GM23338 (cell line): ENCODE results near the gene RNASE8. TPM values are rescaled to one million over a fixed set of nuclear protein-coding genes. Genes with fewer than 3 reads are reported as not detected.

ENCODE experiments used
- ATAC-seq: fragments of 200-7000 bp; cut with Tn5 transposase; 3 replicates; pipeline ENCODE4 v1.9.1; 2020
- DNase-seq: peaks from one replicate; pipeline ENCODE4 v3.0.0-alpha.2; 2015; ENCODE audit warnings: low spot score
- H2AFZ ChIP-seq: fragments of 200-600 bp; sonication (generic); 2 replicates; pipeline ENCODE4 v1.8.0; 2016; ENCODE audit warnings: antibody characterized with exemption, mild to moderate bottlenecking, moderate library complexity
- H3F3A ChIP-seq: fragments of 200-600 bp; sonication (generic); replicated peaks from 2 replicates; pipeline ENCODE4 v1.8.0; 2017; ENCODE audit warnings: antibody characterized with exemption, mixed run types, low read depth
- H3K27ac ChIP-seq: fragments of 200-600 bp; sonication (generic); 2 replicates; pipeline ENCODE4 v1.6.1; 2016; ENCODE audit warnings: low read depth
- H3K27me3 ChIP-seq: fragments of 200-600 bp; sonication (generic); 2 replicates; pipeline ENCODE4 v1.8.0; 2016; ENCODE audit warnings: mild to moderate bottlenecking, mixed run types, moderate library complexity; ENCODE audit not compliant: insufficient read depth
- H3K36me3 ChIP-seq: fragments of 200-600 bp; sonication (generic); 2 replicates; pipeline ENCODE4 v1.8.0; 2016; ENCODE audit warnings: mild to moderate bottlenecking; ENCODE audit not compliant: insufficient read depth
- H3K4me1 ChIP-seq: fragments of 200-600 bp; sonication (generic); 2 replicates; pipeline ENCODE4 v1.8.0; 2016; ENCODE audit warnings: mild to moderate bottlenecking, moderate library complexity; ENCODE audit not compliant: insufficient read depth
- H3K4me2 ChIP-seq: fragments of 200-600 bp; sonication (generic); 2 replicates; pipeline ENCODE4 v1.7.1; 2017; ENCODE audit warnings: mixed run types
- H3K4me3 ChIP-seq: fragments of 200-600 bp; sonication (generic); 2 replicates; pipeline ENCODE4 v1.6.1; 2016; ENCODE audit warnings: mixed run types
- H3K79me2 ChIP-seq: fragments of 200-600 bp; sonication (generic); replicated peaks from 2 replicates; pipeline ENCODE4 v1.8.0; 2017; ENCODE audit warnings: mild to moderate bottlenecking; ENCODE audit not compliant: insufficient read depth
- H3K9me2 ChIP-seq: fragments of 200-600 bp; sonication (generic); 2 replicates; pipeline ENCODE4 v1.8.0; 2017; ENCODE audit not compliant: insufficient read depth
- H4K20me1 ChIP-seq: fragments of 200-600 bp; sonication (generic); replicated peaks from 2 replicates; pipeline ENCODE4 v1.8.0; 2017; ENCODE audit warnings: mild to moderate bottlenecking; ENCODE audit not compliant: insufficient read depth
- H3K27ac Mint-ChIP-seq: 2 replicates; pipeline ENCODE4 v1.8.0; 2020; ENCODE audit warnings: inconsistent platforms, mild to moderate bottlenecking, moderate library complexity, mixed read lengths
- H3K27me3 Mint-ChIP-seq: 3 replicates; pipeline ENCODE4 v1.8.0; 2022; ENCODE audit warnings: low read depth, mild to moderate bottlenecking, moderate library complexity, mixed read lengths, inconsistent platforms; ENCODE audit not compliant: insufficient read depth, poor library complexity
- H3K36me3 Mint-ChIP-seq: 3 replicates; pipeline ENCODE4 v1.8.0; 2021; ENCODE audit warnings: low read depth, mild to moderate bottlenecking, inconsistent platforms, moderate library complexity, mixed read lengths
- H3K4me1 Mint-ChIP-seq: 3 replicates; pipeline ENCODE4 v1.8.0; 2020; ENCODE audit warnings: mild to moderate bottlenecking, inconsistent platforms, mixed read lengths
- H3K4me3 Mint-ChIP-seq: 3 replicates; pipeline ENCODE4 v1.8.0; 2021; ENCODE audit warnings: moderate library complexity, mild to moderate bottlenecking, inconsistent platforms, mixed read lengths
- H3K9me3 Mint-ChIP-seq: 3 replicates; pipeline ENCODE4 v1.8.0; 2020; ENCODE audit warnings: moderate library complexity, mild to moderate bottlenecking, inconsistent platforms, mixed read lengths
- CREB1 ChIP-seq: fragments of 250-450 bp; sonication (Bioruptor Pico); IDR thresholded peaks from 2 replicates; pipeline ENCODE4 v1.5.0; 2020; ENCODE audit warnings: low read depth, mild to moderate bottlenecking, moderate library complexity
- EZH2 ChIP-seq: fragments of 200-600 bp; sonication (generic); IDR thresholded peaks from one replicate; pipeline ENCODE4 v1.8.0; 2017; ENCODE audit warnings: antibody characterized with exemption, mild to moderate bottlenecking, low read depth; ENCODE audit not compliant: unreplicated experiment
- EZH2phosphoT487 ChIP-seq: fragments of 200-600 bp; sonication (generic); IDR thresholded peaks from one replicate; pipeline ENCODE4 v1.8.1; 2018; ENCODE audit warnings: antibody characterized with exemption; ENCODE audit not compliant: unreplicated experiment
- JUNB ChIP-seq: IDR thresholded peaks from one replicate; pipeline ENCODE4 v1.6.1; 2016; ENCODE audit warnings: antibody characterized with exemption; ENCODE audit not compliant: unreplicated experiment
- NANOG ChIP-seq: IDR thresholded peaks from 2 replicates; pipeline ENCODE4 v1.6.1; 2016; ENCODE audit warnings: antibody characterized with exemption, borderline replicate concordance
- POLR2AphosphoS5 ChIP-seq: IDR thresholded peaks from 2 replicates; pipeline ENCODE4 v1.6.1; 2016; ENCODE audit warnings: antibody characterized with exemption, low read depth
- STAT1 ChIP-seq: IDR thresholded peaks from one replicate; pipeline ENCODE4 v1.6.1; 2016; ENCODE audit warnings: antibody characterized with exemption; ENCODE audit not compliant: unreplicated experiment
- ZNF114 ChIP-seq: fragments of 250-450 bp; sonication (Bioruptor Pico); IDR thresholded peaks from 2 replicates; pipeline ENCODE4 v1.5.0; 2020; ENCODE audit warnings: mild to moderate bottlenecking, moderate library complexity
- ZNF331 ChIP-seq: fragments of 250-450 bp; sonication (Bioruptor Pico); IDR thresholded peaks from 2 replicates; pipeline ENCODE4 v1.5.0; 2020; ENCODE audit warnings: low read depth, mild to moderate bottlenecking, moderate library complexity
- polyA plus RNA-seq: library from polyadenylated mRNA; unstranded; fragments of >200 nt; fragmentation: Nextera tagmentation; extraction: Ambion mirVana; gene quantifications from 2 replicates; pipeline ENCODE4 v1.2.1, GENCODE V29; 2016
- total RNA-seq: library from RNA; depleted of rRNA; stranded (reverse); fragments of >200 nt; shearing (Covaris generic); gene quantifications from 2 replicates; pipeline ENCODE4 v1.2.3, GENCODE V29; 2014
- TF ChIP-seq, protein P1 (sequence below): fragments of 250-450 bp; sonication (Bioruptor Pico); IDR thresholded peaks from 2 replicates; pipeline ENCODE4 v1.5.0; 2020; ENCODE audit warnings: mild to moderate bottlenecking, moderate library complexity
- TF ChIP-seq, protein P2 (sequence below): IDR thresholded peaks from one replicate; pipeline ENCODE4 v1.6.1; 2018; ENCODE audit warnings: antibody characterized with exemption; ENCODE audit not compliant: unreplicated experiment
- TF ChIP-seq, protein P3 (sequence below), 2 experiments: fragments of 200-600 bp in 1 of 2; sonication (generic) in 1 of 2; conservative IDR thresholded peaks; 2 replicates each; pipeline versions ENCODE4 v1.5.1 to v1.6.1; 2016 to 2017; ENCODE audit warnings: antibody characterized with exemption in 2 of 2, low read depth in 2 of 2, mild to moderate bottlenecking in 2 of 2, moderate library complexity in 1 of 2
- TF ChIP-seq, protein P4 (sequence below): IDR thresholded peaks from 2 replicates; pipeline ENCODE4 v1.6.1; 2016; ENCODE audit warnings: antibody characterized with exemption

Gene RNASE8
- total and polyA plus RNA-seq, 2 experiments from 2014 or later, result not detected

DNA sequence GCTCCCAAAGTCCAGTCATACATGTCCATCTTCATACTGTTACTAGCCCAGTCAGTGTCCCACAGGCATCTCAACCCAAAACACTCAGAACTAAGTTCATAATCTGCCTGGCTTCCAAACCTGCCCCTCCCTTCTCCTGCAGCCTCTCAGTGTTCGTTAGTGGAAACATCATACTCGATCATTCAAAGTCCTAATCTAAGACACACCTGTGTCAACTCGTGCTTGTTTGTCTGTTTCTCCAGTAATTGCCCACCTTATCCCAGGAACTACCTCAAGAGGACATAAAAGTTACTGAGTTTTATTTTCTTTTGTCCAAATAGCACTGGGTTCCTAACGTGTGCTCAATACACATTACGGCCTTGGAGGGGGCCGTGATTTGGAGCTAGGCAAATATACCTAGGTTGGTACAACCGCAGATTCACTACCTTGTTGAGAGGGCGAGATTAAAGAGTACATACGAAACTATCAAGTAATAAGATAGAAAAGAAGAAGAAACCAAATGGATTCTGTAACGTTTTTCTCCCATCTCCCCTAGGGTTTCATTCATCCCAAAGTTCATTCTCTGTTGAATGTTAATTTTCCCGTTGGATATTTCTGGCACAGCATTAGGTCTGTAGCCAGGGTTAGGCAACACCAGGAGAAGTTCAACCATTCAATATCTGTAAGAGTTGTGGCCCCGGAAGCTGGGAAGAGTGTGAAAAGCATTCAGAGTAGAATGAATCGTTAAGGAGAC lies 3.2 kb downstream of the RNASE8 start:
- H3K4me1 ChIP-seq, result peaks cover under 1% of the 10 kb centered on the region; the same call in 1 of the 2 replicates
- H3K27ac ChIP-seq, result no peak overlapping the region

More for the DNA sequence above, 3.2 kb downstream of the RNASE8 start:
- Histone ChIP-seq H3K27me3 (no peaks in the 10 kb centered on the region), H3K4me3 (no peak overlapping the region), H3K36me3 (no peaks in the 10 kb centered on the region), H3K9me2 (no peaks in the 10 kb centered on the region), H3K4me2 (no peak overlapping the region), H3K79me2 (no peaks in the 10 kb centered on the region), H3F3A (no peaks in the 10 kb centered on the region), H4K20me1 (no peaks in the 10 kb centered on the region), H2AFZ (no peak overlapping the region)
- no peaks in the 10 kb centered on the region for H3K36me3 Mint-ChIP-seq
- TF ChIP-seq EZH2, result no peak
- no peak for TF ChIP-seq ZNF331
- TF ChIP-seq CREB1, result no peak
- TF ChIP-seq POLR2AphosphoS5, result no peak
- no peak for TF ChIP-seq JUNB
- TF ChIP-seq, protein P1, sequence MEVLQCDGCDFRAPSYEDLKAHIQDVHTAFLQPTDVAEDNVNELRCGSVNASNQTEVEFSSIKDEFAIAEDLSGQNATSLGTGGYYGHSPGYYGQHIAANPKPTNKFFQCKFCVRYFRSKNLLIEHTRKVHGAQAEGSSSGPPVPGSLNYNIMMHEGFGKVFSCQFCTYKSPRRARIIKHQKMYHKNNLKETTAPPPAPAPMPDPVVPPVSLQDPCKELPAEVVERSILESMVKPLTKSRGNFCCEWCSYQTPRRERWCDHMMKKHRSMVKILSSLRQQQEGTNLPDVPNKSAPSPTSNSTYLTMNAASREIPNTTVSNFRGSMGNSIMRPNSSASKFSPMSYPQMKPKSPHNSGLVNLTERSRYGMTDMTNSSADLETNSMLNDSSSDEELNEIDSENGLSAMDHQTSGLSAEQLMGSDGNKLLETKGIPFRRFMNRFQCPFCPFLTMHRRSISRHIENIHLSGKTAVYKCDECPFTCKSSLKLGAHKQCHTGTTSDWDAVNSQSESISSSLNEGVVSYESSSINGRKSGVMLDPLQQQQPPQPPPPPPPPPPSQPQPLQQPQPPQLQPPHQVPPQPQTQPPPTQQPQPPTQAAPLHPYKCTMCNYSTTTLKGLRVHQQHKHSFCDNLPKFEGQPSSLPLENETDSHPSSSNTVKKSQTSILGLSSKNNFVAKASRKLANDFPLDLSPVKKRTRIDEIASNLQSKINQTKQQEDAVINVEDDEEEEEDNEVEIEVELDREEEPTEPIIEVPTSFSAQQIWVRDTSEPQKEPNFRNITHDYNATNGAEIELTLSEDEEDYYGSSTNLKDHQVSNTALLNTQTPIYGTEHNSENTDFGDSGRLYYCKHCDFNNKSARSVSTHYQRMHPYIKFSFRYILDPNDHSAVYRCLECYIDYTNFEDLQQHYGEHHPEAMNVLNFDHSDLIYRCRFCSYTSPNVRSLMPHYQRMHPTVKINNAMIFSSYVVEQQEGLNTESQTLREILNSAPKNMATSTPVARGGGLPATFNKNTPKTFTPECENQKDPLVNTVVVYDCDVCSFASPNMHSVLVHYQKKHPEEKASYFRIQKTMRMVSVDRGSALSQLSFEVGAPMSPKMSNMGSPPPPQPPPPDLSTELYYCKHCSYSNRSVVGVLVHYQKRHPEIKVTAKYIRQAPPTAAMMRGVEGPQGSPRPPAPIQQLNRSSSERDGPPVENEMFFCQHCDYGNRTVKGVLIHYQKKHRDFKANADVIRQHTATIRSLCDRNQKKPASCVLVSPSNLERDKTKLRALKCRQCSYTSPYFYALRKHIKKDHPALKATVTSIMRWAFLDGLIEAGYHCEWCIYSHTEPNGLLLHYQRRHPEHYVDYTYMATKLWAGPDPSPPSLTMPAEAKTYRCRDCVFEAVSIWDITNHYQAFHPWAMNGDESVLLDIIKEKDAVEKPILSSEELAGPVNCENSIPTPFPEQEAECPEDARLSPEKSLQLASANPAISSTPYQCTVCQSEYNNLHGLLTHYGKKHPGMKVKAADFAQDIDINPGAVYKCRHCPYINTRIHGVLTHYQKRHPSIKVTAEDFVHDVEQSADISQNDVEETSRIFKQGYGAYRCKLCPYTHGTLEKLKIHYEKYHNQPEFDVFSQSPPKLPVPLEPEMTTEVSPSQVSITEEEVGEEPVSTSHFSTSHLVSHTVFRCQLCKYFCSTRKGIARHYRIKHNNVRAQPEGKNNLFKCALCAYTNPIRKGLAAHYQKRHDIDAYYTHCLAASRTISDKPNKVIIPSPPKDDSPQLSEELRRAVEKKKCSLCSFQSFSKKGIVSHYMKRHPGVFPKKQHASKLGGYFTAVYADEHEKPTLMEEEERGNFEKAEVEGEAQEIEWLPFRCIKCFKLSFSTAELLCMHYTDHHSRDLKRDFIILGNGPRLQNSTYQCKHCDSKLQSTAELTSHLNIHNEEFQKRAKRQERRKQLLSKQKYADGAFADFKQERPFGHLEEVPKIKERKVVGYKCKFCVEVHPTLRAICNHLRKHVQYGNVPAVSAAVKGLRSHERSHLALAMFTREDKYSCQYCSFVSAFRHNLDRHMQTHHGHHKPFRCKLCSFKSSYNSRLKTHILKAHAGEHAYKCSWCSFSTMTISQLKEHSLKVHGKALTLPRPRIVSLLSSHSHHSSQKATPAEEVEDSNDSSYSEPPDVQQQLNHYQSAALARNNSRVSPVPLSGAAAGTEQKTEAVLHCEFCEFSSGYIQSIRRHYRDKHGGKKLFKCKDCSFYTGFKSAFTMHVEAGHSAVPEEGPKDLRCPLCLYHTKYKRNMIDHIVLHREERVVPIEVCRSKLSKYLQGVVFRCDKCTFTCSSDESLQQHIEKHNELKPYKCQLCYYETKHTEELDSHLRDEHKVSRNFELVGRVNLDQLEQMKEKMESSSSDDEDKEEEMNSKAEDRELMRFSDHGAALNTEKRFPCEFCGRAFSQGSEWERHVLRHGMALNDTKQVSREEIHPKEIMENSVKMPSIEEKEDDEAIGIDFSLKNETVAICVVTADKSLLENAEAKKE, result no peak
- TF ChIP-seq, protein P2, sequence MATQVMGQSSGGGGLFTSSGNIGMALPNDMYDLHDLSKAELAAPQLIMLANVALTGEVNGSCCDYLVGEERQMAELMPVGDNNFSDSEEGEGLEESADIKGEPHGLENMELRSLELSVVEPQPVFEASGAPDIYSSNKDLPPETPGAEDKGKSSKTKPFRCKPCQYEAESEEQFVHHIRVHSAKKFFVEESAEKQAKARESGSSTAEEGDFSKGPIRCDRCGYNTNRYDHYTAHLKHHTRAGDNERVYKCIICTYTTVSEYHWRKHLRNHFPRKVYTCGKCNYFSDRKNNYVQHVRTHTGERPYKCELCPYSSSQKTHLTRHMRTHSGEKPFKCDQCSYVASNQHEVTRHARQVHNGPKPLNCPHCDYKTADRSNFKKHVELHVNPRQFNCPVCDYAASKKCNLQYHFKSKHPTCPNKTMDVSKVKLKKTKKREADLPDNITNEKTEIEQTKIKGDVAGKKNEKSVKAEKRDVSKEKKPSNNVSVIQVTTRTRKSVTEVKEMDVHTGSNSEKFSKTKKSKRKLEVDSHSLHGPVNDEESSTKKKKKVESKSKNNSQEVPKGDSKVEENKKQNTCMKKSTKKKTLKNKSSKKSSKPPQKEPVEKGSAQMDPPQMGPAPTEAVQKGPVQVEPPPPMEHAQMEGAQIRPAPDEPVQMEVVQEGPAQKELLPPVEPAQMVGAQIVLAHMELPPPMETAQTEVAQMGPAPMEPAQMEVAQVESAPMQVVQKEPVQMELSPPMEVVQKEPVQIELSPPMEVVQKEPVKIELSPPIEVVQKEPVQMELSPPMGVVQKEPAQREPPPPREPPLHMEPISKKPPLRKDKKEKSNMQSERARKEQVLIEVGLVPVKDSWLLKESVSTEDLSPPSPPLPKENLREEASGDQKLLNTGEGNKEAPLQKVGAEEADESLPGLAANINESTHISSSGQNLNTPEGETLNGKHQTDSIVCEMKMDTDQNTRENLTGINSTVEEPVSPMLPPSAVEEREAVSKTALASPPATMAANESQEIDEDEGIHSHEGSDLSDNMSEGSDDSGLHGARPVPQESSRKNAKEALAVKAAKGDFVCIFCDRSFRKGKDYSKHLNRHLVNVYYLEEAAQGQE, result no peak
- no peak for TF ChIP-seq NANOG
- TF ChIP-seq, protein P3, sequence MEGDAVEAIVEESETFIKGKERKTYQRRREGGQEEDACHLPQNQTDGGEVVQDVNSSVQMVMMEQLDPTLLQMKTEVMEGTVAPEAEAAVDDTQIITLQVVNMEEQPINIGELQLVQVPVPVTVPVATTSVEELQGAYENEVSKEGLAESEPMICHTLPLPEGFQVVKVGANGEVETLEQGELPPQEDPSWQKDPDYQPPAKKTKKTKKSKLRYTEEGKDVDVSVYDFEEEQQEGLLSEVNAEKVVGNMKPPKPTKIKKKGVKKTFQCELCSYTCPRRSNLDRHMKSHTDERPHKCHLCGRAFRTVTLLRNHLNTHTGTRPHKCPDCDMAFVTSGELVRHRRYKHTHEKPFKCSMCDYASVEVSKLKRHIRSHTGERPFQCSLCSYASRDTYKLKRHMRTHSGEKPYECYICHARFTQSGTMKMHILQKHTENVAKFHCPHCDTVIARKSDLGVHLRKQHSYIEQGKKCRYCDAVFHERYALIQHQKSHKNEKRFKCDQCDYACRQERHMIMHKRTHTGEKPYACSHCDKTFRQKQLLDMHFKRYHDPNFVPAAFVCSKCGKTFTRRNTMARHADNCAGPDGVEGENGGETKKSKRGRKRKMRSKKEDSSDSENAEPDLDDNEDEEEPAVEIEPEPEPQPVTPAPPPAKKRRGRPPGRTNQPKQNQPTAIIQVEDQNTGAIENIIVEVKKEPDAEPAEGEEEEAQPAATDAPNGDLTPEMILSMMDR (conservative IDR thresholded peaks at IDR 0.05; ENCODE audit: low read depth in 2 of 2), result no peak
- no peak for TF ChIP-seq ZNF114 (CRISPR knock-in tag)
- TF ChIP-seq, protein P4, sequence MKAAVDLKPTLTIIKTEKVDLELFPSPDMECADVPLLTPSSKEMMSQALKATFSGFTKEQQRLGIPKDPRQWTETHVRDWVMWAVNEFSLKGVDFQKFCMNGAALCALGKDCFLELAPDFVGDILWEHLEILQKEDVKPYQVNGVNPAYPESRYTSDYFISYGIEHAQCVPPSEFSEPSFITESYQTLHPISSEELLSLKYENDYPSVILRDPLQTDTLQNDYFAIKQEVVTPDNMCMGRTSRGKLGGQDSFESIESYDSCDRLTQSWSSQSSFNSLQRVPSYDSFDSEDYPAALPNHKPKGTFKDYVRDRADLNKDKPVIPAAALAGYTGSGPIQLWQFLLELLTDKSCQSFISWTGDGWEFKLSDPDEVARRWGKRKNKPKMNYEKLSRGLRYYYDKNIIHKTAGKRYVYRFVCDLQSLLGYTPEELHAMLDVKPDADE, result no peak
- no peak for TF ChIP-seq STAT1
- no peak for TF ChIP-seq EZH2phosphoT487
- H3K4me1 Mint-ChIP-seq, result peaks cover 10% of the 10 kb centered on the region
- H3K27ac Mint-ChIP-seq, result no peak overlapping the region
- ATAC-seq (no peak), DNase-seq (no peak)
- H3K27me3 Mint-ChIP-seq, result peaks cover 5% of the 10 kb centered on the region
- H3K9me3 Mint-ChIP-seq, result no peaks in the 10 kb centered on the region
- no peak overlapping the region for H3K4me3 Mint-ChIP-seq
